IMR-90 (cell line): ENCODE data around the gene SV2C. TPM values are rescaled to one million over a fixed set of nuclear protein-coding genes. Genes with fewer than 3 reads are reported as not detected.

Experiments
- ATAC-seq: fragments of 200-7000 bp; cut with Tn5 transposase; 2 replicates; pipeline ENCODE4 v1.9.1; 2020; ENCODE audit warnings: low read depth, mild to moderate bottlenecking, moderate library complexity
- BruUV-seq: library from RNA; stranded (reverse); fragments of 400-500 nt; replicated peaks from 2 replicates; lab custom pipeline; 2021; lab: Mats Ljungman, UMichigan
- CTCF ChIA-PET: fragments of 300-600 bp; formaldehyde crosslinking; extraction: SDS; loops from one replicate; lab custom pipeline; 2021; ENCODE audit warnings: antibody characterized with exemption; lab: Yijun Ruan, JAX
- POLR2A ChIA-PET: fragments of 300-600 bp; sonication (Branson Sonifier 250); formaldehyde crosslinking; loops from one replicate; lab custom pipeline; 2022; ENCODE audit warnings: antibody characterized with exemption; ENCODE audit not compliant: unreplicated experiment; lab: Charles Lee
- DNase-seq: peaks from one replicate; pipeline ENCODE4 v3.0.0; 2013
- H2AFZ ChIP-seq: replicated peaks from 2 replicates; pipeline ENCODE3; 2013; ENCODE audit warnings: low read length, mild to moderate bottlenecking; ENCODE audit not compliant: poor library complexity
- H2AK5ac ChIP-seq: 2 replicates; pipeline ENCODE4 v1.6.1; 2013; ENCODE audit warnings: low read depth, low read length, inconsistent platforms
- H2AK9ac ChIP-seq: replicated peaks from 2 replicates; pipeline ENCODE3; 2013; ENCODE audit warnings: mild to moderate bottlenecking, low read depth, low read length, moderate library complexity; ENCODE audit not compliant: poor library complexity
- H2BK120ac ChIP-seq: 2 replicates; pipeline ENCODE4 v1.6.1; 2013; ENCODE audit warnings: low read depth, low read length, inconsistent platforms
- H2BK15ac ChIP-seq: 3 replicates; pipeline ENCODE4 v1.6.1; 2013; ENCODE audit warnings: low read depth, low read length, inconsistent platforms
- H2BK20ac ChIP-seq: 2 replicates; pipeline ENCODE4 v1.6.1; 2013; ENCODE audit warnings: low read depth, mild to moderate bottlenecking, inconsistent platforms, low read length, moderate library complexity
- H2BK5ac ChIP-seq: 2 replicates; pipeline ENCODE4 v1.6.1; 2013; ENCODE audit warnings: mild to moderate bottlenecking, low read depth, low read length, inconsistent platforms; ENCODE audit not compliant: poor library complexity, severe bottlenecking
- H3K14ac ChIP-seq: replicated peaks from 2 replicates; pipeline ENCODE4 v1.6.1; 2013; ENCODE audit warnings: low read depth, low read length, inconsistent platforms
- H3K18ac ChIP-seq: 2 replicates; pipeline ENCODE4 v1.6.1; 2013; ENCODE audit warnings: low read depth, low read length, control low read depth
- H3K23ac ChIP-seq: 2 replicates; pipeline ENCODE4 v1.6.1; 2013; ENCODE audit warnings: low read depth, low read length, inconsistent platforms
- H3K27ac ChIP-seq: 2 replicates; pipeline ENCODE4 v1.5.1; 2013; ENCODE audit warnings: mild to moderate bottlenecking, control low read depth, low read length; ENCODE audit not compliant: insufficient read depth
- H3K27me3 ChIP-seq: 2 replicates; pipeline ENCODE4 v1.6.1; 2013; ENCODE audit warnings: low read length; ENCODE audit not compliant: control insufficient read depth, insufficient read depth
- H3K36me3 ChIP-seq: 2 replicates; pipeline ENCODE4 v1.6.1; 2013; ENCODE audit warnings: low read length, mixed read lengths; ENCODE audit not compliant: control insufficient read depth, insufficient read depth
- H3K4ac ChIP-seq: 2 replicates; pipeline ENCODE4 v1.6.1; 2013; ENCODE audit warnings: low read depth, low read length, inconsistent platforms
- H3K4me1 ChIP-seq: 2 replicates; pipeline ENCODE4 v1.6.1; 2013; ENCODE audit warnings: low read length, mixed read lengths; ENCODE audit not compliant: control insufficient read depth, insufficient read depth
- H3K4me2 ChIP-seq: 2 replicates; pipeline ENCODE4 v1.6.1; 2013; ENCODE audit warnings: low read depth, mild to moderate bottlenecking, control low read depth, low read length, moderate library complexity
- H3K4me3 ChIP-seq: 2 replicates; pipeline ENCODE4 v1.5.1; 2013; ENCODE audit warnings: low read depth, mild to moderate bottlenecking, control low read depth, low read length, moderate library complexity; ENCODE audit not compliant: insufficient read depth
- H3K56ac ChIP-seq: 2 replicates; pipeline ENCODE4 v1.6.1; 2013; ENCODE audit warnings: low read length, inconsistent platforms; ENCODE audit not compliant: insufficient read depth; ENCODE audit errors: extremely low read depth
- H3K79me1 ChIP-seq, 2 experiments: 2 replicates each; pipeline ENCODE4 v1.6.1; 2013; ENCODE audit warnings: low read length in 2 of 2, inconsistent platforms in 1 of 2, low read depth in 1 of 2
- H3K9ac ChIP-seq: 2 replicates; pipeline ENCODE4 v1.6.1; 2013; ENCODE audit warnings: low read depth, low read length, control low read depth
- H3K9me1 ChIP-seq: 2 replicates; pipeline ENCODE4 v1.6.1; 2013; ENCODE audit warnings: low read length, inconsistent platforms; ENCODE audit not compliant: insufficient read depth
- H3K9me3 ChIP-seq: 2 replicates; pipeline ENCODE4 v1.6.1; 2013; ENCODE audit warnings: low read length; ENCODE audit not compliant: control insufficient read depth, insufficient read depth
- H4K20me1 ChIP-seq: 2 replicates; pipeline ENCODE4 v1.6.1; 2013; ENCODE audit warnings: low read length, inconsistent platforms; ENCODE audit not compliant: insufficient read depth
- H4K5ac ChIP-seq: 2 replicates; pipeline ENCODE4 v1.6.1; 2013; ENCODE audit warnings: mild to moderate bottlenecking, low read depth, low read length, control low read depth
- H4K8ac ChIP-seq, 2 experiments: 2 replicates each; pipeline ENCODE4 v1.6.1; 2013; ENCODE audit warnings: low read depth in 2 of 2, low read length in 2 of 2, control low read depth in 1 of 2, inconsistent platforms in 1 of 2
- H4K91ac ChIP-seq: 2 replicates; pipeline ENCODE4 v1.6.1; 2013; ENCODE audit warnings: low read depth, low read length, inconsistent platforms; ENCODE audit not compliant: insufficient read depth
- BHLHE40 ChIP-seq: fragments of 150-350 bp; IDR thresholded peaks from 2 replicates; pipeline ENCODE4 v1.6.1; 2016; ENCODE audit warnings: mild to moderate bottlenecking, low read depth, low read length
- CEBPB ChIP-seq: IDR thresholded peaks from 2 replicates; pipeline ENCODE4 v1.6.1; 2012; ENCODE audit warnings: low read depth, low read length, improper control_type of control experiment
- CHD1 ChIP-seq: IDR thresholded peaks from 2 replicates; pipeline ENCODE4 v1.6.1; 2012; ENCODE audit warnings: low read depth, low read length, improper control_type of control experiment
- FOS ChIP-seq: fragments of 150-350 bp; IDR thresholded peaks from 2 replicates; pipeline ENCODE4 v1.6.1; 2016; ENCODE audit warnings: low read depth, low read length
- MAZ ChIP-seq: IDR thresholded peaks from 2 replicates; pipeline ENCODE4 v1.6.1; 2012; ENCODE audit warnings: low read depth, mild to moderate bottlenecking, low read length, improper control_type of control experiment, moderate library complexity, borderline replicate concordance
- MXI1 ChIP-seq: IDR thresholded peaks from 2 replicates; pipeline ENCODE4 v1.6.1; 2012; ENCODE audit warnings: low read depth, mild to moderate bottlenecking, low read length, moderate library complexity, borderline replicate concordance
- NFE2L2 ChIP-seq: fragments of 150-350 bp; IDR thresholded peaks from 2 replicates; pipeline ENCODE4 v1.6.1; 2016; ENCODE audit warnings: low read depth, mild to moderate bottlenecking, low read length
- POLR2A ChIP-seq: IDR thresholded peaks from 2 replicates; pipeline ENCODE4 v1.6.1; 2012; ENCODE audit warnings: mild to moderate bottlenecking, low read depth, low read length
- RCOR1 ChIP-seq: IDR thresholded peaks from 2 replicates; pipeline ENCODE4 v1.6.1; 2012; ENCODE audit warnings: mild to moderate bottlenecking, low read length, improper control_type of control experiment; ENCODE audit not compliant: insufficient replicate concordance
- RFX5 ChIP-seq: IDR thresholded peaks from 2 replicates; pipeline ENCODE4 v1.8.0; 2012; ENCODE audit warnings: low read depth, mild to moderate bottlenecking, low read length, moderate library complexity
- SMC3 ChIP-seq: fragments of 150-350 bp; IDR thresholded peaks from 2 replicates; pipeline ENCODE4 v1.6.1; 2016; ENCODE audit warnings: low read depth, mild to moderate bottlenecking, antibody characterized with exemption, low read length, moderate library complexity
- WGBS, 2 experiments: methylation state at CpG; one replicate each; pipeline versions ENCODE4 v1.1.5 to v1.1.7; 2013; ENCODE audit warnings: missing lambda C conversion rate in 2 of 2; ENCODE audit not compliant: insufficient read length in 1 of 2; ENCODE audit errors: extremely low coverage in 2 of 2; 5-methylcytosine and 5-hydroxymethylcytosine counted together
- dilution Hi-C: fragments of 300-500 bp; cut with HindIII; formaldehyde crosslinking; loops from one replicate; pipeline ENCODE4 v1.14.3; 2018; ENCODE audit warnings: low sequenced_read_pairs; ENCODE audit not compliant: unreplicated experiment
- in situ Hi-C: fragments of 300-500 bp; cut with MboI; formaldehyde crosslinking; loops from 3 replicates; pipeline ENCODE4 v1.14.3; 2019; ENCODE audit warnings: low sequenced_read_pairs, inconsistent platforms, mixed read lengths
- intact Hi-C: fragments of 100-400 bp; cut with micrococcal nuclease; formaldehyde crosslinking; loops from 2 replicates; pipeline ENCODE4 v1.10.0; 2022
- polyA plus RNA-seq, 3 experiments: library from polyadenylated mRNA; depleted of rRNA; stranded (reverse); fragments of >200 nt; gene quantifications; 2 replicates each; pipeline ENCODE4 v1.2.3, GENCODE V29; 2012; ENCODE audit warnings: low replicate concordance in 1 of 3
- total RNA-seq: library from RNA; depleted of rRNA; stranded (reverse); fragments of >200 nt; gene quantifications from 2 replicates; pipeline ENCODE4 v1.2.3, GENCODE V29; 2012
- TF ChIP-seq, protein P1 (sequence below): fragments of 150-350 bp; IDR thresholded peaks from 2 replicates; pipeline ENCODE4 v1.6.1; 2017; ENCODE audit warnings: mild to moderate bottlenecking, antibody characterized with exemption, low read length, low read depth
- TF ChIP-seq, protein P2 (sequence below): fragments of 150-350 bp; IDR thresholded peaks from 2 replicates; pipeline ENCODE4 v1.6.1; 2016; ENCODE audit warnings: low read depth, mild to moderate bottlenecking, low read length, moderate library complexity, borderline replicate concordance
- TF ChIP-seq, protein P3 (sequence below): conservative IDR thresholded peaks from 2 replicates; pipeline ENCODE4 v1.5.1; 2012; ENCODE audit warnings: mild to moderate bottlenecking, low read depth, low read length, improper control_type of control experiment

SV2C gene
- total and polyA plus RNA-seq, 2 of the 4 experiments (the other 2 are of a cell fraction): not detected

DNA sequence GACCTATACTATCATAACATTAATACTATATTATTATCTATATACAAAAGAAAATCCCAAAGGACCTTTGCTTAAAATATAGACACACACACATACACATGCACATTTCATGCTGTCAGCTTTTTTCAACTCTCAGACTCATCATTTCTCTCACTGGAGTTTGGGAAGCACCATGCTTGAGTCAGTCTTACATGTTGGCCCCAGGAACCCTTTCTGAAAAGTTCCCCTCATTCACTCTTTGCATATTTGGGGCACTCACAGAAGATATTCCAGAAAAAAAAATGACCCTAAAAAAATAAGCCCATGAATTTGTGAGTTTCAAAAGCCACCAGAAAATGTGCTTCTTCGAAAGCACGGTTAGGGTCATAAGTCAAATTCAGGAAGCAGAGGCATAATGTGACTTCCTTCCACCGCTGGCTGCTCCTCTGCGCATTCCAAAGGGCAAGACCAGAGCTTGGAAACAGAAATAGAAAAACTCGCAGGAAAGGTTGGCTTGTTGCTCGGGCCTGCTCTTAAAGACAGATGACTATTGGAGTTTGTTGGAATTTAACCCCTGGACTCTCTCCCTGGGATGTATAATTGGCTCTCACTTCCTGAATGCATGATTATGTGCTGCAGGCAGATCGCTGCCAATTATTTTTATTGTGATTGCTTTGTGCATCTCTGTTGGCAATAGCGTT, 190.2 kb downstream of the SV2C start:
- no peak overlapping the region for H2BK120ac ChIP-seq
- no peak overlapping the region for H3K4ac ChIP-seq
- no peak for TF ChIP-seq FOS
- TF ChIP-seq, protein P1, sequence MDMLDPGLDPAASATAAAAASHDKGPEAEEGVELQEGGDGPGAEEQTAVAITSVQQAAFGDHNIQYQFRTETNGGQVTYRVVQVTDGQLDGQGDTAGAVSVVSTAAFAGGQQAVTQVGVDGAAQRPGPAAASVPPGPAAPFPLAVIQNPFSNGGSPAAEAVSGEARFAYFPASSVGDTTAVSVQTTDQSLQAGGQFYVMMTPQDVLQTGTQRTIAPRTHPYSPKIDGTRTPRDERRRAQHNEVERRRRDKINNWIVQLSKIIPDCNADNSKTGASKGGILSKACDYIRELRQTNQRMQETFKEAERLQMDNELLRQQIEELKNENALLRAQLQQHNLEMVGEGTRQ: no peak
- TF ChIP-seq CHD1: no peak
- no peak for TF ChIP-seq POLR2A
- TF ChIP-seq NFE2L2: no peak
- TF ChIP-seq MAZ: no peak
- TF ChIP-seq CEBPB: no peak
- TF ChIP-seq, protein P2, sequence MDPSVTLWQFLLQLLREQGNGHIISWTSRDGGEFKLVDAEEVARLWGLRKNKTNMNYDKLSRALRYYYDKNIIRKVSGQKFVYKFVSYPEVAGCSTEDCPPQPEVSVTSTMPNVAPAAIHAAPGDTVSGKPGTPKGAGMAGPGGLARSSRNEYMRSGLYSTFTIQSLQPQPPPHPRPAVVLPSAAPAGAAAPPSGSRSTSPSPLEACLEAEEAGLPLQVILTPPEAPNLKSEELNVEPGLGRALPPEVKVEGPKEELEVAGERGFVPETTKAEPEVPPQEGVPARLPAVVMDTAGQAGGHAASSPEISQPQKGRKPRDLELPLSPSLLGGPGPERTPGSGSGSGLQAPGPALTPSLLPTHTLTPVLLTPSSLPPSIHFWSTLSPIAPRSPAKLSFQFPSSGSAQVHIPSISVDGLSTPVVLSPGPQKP: no peak
- no peak for TF ChIP-seq MXI1
- TF ChIP-seq SMC3: no peak
- no peak for TF ChIP-seq RFX5
- TF ChIP-seq BHLHE40: no peak
- TF ChIP-seq RCOR1: no peak
- TF ChIP-seq, protein P3, sequence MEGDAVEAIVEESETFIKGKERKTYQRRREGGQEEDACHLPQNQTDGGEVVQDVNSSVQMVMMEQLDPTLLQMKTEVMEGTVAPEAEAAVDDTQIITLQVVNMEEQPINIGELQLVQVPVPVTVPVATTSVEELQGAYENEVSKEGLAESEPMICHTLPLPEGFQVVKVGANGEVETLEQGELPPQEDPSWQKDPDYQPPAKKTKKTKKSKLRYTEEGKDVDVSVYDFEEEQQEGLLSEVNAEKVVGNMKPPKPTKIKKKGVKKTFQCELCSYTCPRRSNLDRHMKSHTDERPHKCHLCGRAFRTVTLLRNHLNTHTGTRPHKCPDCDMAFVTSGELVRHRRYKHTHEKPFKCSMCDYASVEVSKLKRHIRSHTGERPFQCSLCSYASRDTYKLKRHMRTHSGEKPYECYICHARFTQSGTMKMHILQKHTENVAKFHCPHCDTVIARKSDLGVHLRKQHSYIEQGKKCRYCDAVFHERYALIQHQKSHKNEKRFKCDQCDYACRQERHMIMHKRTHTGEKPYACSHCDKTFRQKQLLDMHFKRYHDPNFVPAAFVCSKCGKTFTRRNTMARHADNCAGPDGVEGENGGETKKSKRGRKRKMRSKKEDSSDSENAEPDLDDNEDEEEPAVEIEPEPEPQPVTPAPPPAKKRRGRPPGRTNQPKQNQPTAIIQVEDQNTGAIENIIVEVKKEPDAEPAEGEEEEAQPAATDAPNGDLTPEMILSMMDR: no peak
- H4K91ac ChIP-seq: no peak overlapping the region
- no peaks in the 10 kb centered on the region for H3K36me3 ChIP-seq
- no peak overlapping the region for H2AK5ac ChIP-seq
- H3K14ac ChIP-seq: no peak overlapping the region
- no peaks in the 10 kb centered on the region for H4K20me1 ChIP-seq
- CTCF ChIA-PET: no interaction called here
- no peak overlapping the region for H2AK9ac ChIP-seq
- H4K5ac ChIP-seq: no peak overlapping the region
- WGBS, 2 experiments: 0% methylated on average over 1 of the region's 8 CpGs; no CpG with 5 or more reads in 1 of the 2 experiments
- H2AFZ ChIP-seq: no peak overlapping the region
- H3K56ac ChIP-seq: no peak overlapping the region
- H3K79me1 ChIP-seq: no peaks in the 10 kb centered on the region
- H3K4me2 ChIP-seq: no peak overlapping the region
- intact Hi-C loops (no loop called here), dilution Hi-C loops (no loop called here), in situ Hi-C loops (no loop called here)
- H3K23ac ChIP-seq: no peak overlapping the region
- no peaks in the 10 kb centered on the region for H3K27me3 ChIP-seq
- H3K9ac ChIP-seq: no peak overlapping the region
- no TSS peak for BruUV-seq
- no peak overlapping the region for H3K4me3 ChIP-seq
- no peak overlapping the region for H2BK15ac ChIP-seq
- H3K27ac ChIP-seq: no peak overlapping the region
- no peak overlapping the region for H2BK20ac ChIP-seq
- H4K8ac ChIP-seq: no peak overlapping the region
- H3K9me1 ChIP-seq: no peaks in the 10 kb centered on the region
- no peak overlapping the region for H3K18ac ChIP-seq
- POLR2A ChIA-PET: no interaction called here
- DNase-seq: no peak
- H3K4me1 ChIP-seq: no peaks in the 10 kb centered on the region
- ATAC-seq: no peak
- no peaks in the 10 kb centered on the region for H3K9me3 ChIP-seq
- no peak overlapping the region for H2BK5ac ChIP-seq
